Ectodermal cell (in vitro differentiated cells): Measurements from ENCODE around the gene CARHSP1.
"Not testable (repeated sequence)": the region's sequence is repeated elsewhere in the genome, so short reads cannot be mapped to it uniquely, and the experiment has no call there.

Source experiments
- H3K27ac ChIP-seq: 2 replicates; pipeline ENCODE4 v1.7.0; 2013; ENCODE audit warnings: mild to moderate bottlenecking, low read depth, low read length; ENCODE audit not compliant: insufficient read depth, poor library complexity, severe bottlenecking
- H3K27me3 ChIP-seq: 2 replicates; pipeline ENCODE4 v1.7.0; 2013; ENCODE audit warnings: mild to moderate bottlenecking, low read length; ENCODE audit not compliant: insufficient read depth, control insufficient read depth, poor library complexity, severe bottlenecking
- H3K36me3 ChIP-seq: one replicate; pipeline ENCODE4 v1.7.0; 2013; ENCODE audit warnings: low read length; ENCODE audit not compliant: control insufficient read depth, insufficient read depth
- H3K4me1 ChIP-seq: one replicate; pipeline ENCODE4 v1.7.0; 2013; ENCODE audit warnings: low read length; ENCODE audit not compliant: control insufficient read depth, insufficient read depth
- H3K4me3 ChIP-seq: 2 replicates; pipeline ENCODE4 v1.7.0; 2013; ENCODE audit warnings: low read depth, low read length, control low read depth; ENCODE audit not compliant: insufficient read depth
- H3K9me3 ChIP-seq: 2 replicates; pipeline ENCODE4 v1.7.0; 2013; ENCODE audit warnings: mild to moderate bottlenecking, low read length, moderate library complexity; ENCODE audit not compliant: control insufficient read depth
- WGBS, 2 experiments: methylation state at CpG; one replicate each; pipeline ENCODE4 v1.1.7; 2013; ENCODE audit warnings: missing lambda C conversion rate in 2 of 2; 5-methylcytosine and 5-hydroxymethylcytosine counted together

The CARHSP1 gene

DNA sequence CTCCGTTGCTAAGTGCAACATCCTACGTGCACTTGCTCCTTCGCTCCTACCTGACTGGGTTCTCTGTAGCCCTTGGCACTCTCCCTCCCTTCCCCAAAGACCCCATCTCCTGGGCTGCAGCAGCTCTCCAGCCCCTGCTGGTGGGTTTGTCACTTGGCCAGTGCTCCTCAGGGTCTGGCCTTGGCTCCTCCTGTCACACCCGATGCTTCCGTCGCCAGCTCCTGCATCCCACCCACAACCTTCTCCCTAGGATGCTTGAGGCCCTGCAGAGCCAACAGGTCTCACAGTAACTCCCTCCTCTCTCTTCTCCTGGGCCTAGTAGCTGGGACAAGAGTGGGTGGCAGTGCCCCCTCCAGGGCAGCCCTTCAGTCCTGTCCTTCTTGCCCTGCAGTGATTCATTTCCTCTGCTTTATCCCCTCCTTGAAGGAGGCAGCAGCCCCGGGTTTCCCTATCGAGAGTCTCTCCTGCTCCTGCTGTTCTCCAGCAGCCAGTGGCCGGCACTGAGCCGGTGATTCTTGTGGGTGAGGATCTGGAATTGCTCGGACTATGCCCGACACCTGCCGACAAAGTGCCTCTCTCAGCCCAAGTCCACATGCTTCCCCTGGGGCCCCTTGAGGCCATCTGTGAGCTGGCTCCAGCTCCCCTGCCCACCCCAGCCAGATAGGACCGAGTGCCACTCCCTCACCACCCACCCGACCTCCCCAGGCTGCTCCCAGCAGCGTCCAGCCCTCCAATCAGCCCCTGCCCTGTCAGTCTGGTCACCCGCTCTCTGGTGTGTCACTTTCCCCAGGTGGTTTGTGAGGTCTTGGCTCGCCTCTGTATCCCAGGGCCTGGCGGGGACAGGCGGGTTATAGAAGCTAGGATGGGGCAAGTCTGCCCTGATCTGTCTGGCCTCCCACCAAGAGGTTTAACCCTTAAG lies 17.1 kb upstream of the CARHSP1 start:
- peaks cover 16% of the 10 kb centered on the region for H3K4me1 ChIP-seq
- 40 to 41% methylated on average over 20 of the region's 20 CpGs for WGBS, 2 experiments

DNA sequence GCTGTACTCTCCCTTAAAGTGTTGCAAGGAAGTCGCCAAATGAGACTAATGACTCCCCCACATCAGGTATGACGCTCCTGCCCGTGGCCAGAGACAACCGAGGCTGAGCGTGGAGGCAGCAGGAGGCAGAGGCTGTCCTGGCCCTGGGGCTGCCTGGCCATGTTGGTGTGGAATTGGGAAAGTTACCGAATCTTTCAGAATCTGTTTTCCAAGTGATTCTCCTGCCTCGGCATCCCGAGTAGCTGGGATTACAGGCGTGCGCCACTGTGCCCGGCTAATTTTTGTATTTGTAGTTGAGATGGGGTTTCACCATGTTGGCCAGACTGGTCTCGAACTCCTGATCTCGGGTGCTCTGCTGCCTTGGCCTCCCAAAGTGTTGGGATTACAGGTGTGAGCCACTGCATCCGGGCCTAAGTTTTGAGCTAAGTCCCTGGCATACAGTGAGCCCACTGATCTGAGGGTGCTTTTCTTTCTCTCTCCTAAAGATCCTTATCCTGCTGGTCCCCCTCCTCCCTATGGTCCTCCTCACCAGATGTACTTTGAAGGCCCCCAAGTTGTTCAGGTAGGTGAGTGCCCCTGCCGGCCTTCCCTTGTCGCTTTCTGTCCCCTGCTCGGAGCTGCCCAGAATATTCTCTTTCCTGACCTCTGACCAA lies 14.0 kb upstream of the CARHSP1 start:
- Histone ChIP-seq H3K4me1 (peaks cover 16% of the 10 kb centered on the region), H3K4me3 (no peak overlapping the region), H3K27me3 (no peaks in the 10 kb centered on the region), H3K27ac (no peak overlapping the region), H3K9me3 (no peaks in the 10 kb centered on the region), H3K36me3 (no peaks in the 10 kb centered on the region)
- 91 to 96% methylated on average over 17 of the region's 17 CpGs for WGBS, 2 experiments

More for the DNA sequence above, 17.1 kb upstream of the CARHSP1 start:
- Histone ChIP-seq H3K27ac (no peak overlapping the region), H3K4me3 (no peak overlapping the region), H3K36me3 (peaks cover 7% of the 10 kb centered on the region), H3K9me3 (no peaks in the 10 kb centered on the region), H3K27me3 (no peaks in the 10 kb centered on the region)

DNA sequence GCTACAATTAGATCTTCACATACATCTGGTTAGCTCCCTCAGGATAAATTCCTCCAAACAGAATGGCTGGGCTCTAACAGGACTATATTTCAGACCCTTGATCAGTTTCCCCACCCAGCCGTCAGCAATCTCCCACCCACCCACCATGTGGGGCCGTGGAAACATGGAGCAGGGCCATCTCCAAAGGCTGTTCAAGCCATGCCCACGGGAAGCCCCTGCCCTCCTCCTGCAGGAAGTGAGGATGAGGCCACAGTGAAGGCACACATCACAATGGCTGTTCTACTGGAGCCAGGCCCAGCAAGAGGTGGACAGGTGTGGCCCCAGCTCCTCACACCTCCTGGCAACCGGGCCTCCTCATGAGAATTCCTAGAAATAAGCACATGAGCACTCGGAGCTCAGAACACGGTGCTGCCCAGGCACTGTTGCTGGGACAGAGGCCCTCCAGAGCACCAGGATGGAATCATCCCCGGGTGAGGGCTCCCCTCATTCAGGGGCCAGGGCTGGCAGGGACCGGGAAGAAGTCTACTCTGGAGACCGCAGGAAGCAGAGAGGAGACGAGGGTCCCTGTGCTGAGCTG lies 13.3 kb upstream of the CARHSP1 start, which contains the start of gene LITAFD:
LITAFD (plus strand) TSS at position 311 of the 577 bp plus-strand sequence. CDS start 2,005 bp downstream, outside the sequence.
- peaks cover 16% of the 10 kb centered on the region for H3K4me1 ChIP-seq
- no peak within 1 kb of the TSS for H3K4me3 ChIP-seq
- WGBS, 2 experiments: 85 to 86% methylated on average over 10 of the region's 10 CpGs
- H3K9me3 ChIP-seq: no peaks in the 10 kb centered on the region
- H3K36me3 ChIP-seq: no peaks in the 10 kb centered on the region
- H3K27ac ChIP-seq: no peak within 1 kb of the TSS
- H3K27me3 ChIP-seq: no peaks in the 10 kb centered on the region

DNA sequence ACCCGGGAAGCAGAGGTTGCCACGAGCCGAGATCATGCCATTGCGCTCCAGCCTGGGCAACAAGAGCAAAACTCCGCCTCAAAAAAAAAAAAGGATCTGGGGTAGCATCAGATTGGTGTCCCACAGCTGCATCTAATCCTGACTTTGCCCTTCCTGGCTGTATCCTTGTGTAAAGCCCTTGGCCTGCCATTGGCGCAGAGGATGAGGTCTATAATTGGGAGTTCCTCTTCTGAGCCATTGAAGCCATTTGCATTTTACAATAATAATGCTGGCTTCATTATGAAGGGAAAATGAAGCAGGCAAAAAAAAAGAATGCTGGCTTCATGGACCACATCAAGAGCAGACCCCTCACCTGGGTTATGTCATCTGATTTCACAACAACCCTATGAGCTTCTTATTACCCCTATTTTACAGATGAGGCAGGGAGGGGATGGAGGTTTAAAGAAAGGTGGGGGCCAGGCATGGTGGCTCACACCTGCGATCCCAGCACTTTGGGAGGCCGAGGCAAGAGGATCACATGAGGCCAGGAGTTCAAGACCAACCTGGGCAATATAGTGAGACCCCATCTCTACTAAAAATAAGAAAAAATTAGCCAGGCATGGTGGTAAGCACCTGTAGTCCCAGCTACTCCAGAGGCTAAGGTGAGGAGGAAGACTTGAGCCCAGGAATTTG lies 12.2 kb upstream of the CARHSP1 start:
- H3K27ac ChIP-seq: no peak overlapping the region
- WGBS, 2 experiments: 94 to 95% methylated on average over 8 of the region's 8 CpGs

DNA sequence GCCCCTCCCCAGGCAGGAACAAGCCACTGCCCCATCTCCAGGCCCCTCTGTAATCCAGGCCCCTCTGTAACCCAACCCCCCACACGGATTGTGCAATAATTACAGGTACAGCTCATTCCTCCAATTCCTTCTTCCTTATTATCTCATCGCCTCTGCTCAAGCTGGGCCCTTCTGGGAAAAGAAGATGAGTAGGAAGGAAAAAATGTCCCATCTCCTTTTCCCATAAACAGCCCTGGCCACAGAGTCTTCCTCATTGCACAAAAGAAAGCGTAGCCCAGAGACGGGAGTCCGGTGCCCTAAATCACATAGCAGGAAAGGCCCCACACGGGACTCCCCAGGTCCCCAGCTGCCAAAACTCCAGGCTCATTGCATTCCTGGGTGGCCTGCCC lies 9.7 kb upstream of the CARHSP1 start:
- no peaks in the 10 kb centered on the region for H3K9me3 ChIP-seq
- no peak overlapping the region for H3K4me3 ChIP-seq
- H3K27ac ChIP-seq: no peak overlapping the region
- no peaks in the 10 kb centered on the region for H3K36me3 ChIP-seq
- no peaks in the 10 kb centered on the region for H3K4me1 ChIP-seq
- 73 to 80% methylated on average over 6 of the region's 6 CpGs for WGBS, 2 experiments
- no peaks in the 10 kb centered on the region for H3K27me3 ChIP-seq

More for the DNA sequence above, 12.2 kb upstream of the CARHSP1 start:
- Histone ChIP-seq H3K4me1 (peaks cover 7% of the 10 kb centered on the region), H3K36me3 (no peaks in the 10 kb centered on the region), H3K4me3 (no peak overlapping the region), H3K9me3 (no peaks in the 10 kb centered on the region), H3K27me3 (no peaks in the 10 kb centered on the region)

DNA sequence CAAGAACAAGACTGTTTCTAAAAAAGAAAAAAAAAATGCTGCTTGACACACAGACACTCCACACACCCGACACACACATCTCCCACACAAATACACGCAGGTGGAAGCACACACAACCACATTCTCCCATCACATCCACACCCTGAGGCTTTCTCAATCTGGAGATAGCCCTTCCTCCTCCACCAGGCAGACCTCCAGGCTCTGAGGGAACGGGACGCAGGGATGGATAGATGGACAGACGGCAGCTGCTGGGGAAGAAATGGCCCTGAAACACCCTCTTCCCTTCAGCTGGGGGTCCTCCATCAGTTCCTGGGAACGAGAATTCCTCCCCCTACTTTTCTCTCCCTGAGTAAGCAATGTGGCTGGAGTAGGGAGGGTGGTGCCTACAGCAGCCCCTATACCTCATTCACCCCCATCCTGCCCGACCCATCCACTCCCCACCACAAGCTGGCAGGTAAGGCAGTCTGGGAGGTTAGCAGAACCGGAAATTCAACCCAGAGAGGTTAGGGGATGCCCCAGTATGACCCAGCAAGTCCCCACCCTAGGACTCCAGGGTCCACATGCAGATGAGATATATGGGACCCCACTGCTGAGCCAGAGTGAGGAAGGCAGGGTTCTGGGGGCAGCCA lies 9.2 kb upstream of the CARHSP1 start:
- WGBS, 2 experiments: 85 to 90% methylated on average over 7 to 8 of the region's 8 CpGs
- Histone ChIP-seq H3K27me3 (no peaks in the 10 kb centered on the region), H3K27ac (no peak overlapping the region), H3K36me3 (no peaks in the 10 kb centered on the region), H3K4me3 (no peak overlapping the region), H3K4me1 (no peaks in the 10 kb centered on the region), H3K9me3 (no peaks in the 10 kb centered on the region)

DNA sequence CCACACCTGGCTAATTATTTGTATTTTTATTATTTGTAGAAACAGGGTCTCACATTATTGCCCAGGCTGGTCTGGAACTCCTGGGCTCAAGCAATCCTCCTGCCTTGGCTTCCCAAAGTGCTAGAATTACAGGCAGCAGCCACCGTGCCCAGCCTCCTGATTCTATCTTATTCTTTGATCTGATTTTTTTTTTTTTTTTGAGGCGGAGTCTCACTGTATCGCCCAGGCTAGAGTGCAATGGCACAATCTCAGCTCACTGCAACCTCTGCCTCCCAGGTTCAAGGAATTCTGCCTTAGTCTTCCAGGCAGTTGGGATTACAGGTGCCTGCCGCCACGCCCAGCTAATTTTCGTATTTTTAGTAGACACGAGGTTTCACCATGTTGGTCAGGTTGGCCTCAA lies 6.5 kb upstream of the CARHSP1 start:
- H3K36me3 ChIP-seq, H3K4me1 ChIP-seq: not testable (repeated sequence)
- WGBS, 2 experiments: 80 to 81% methylated on average over 7 of the region's 7 CpGs

DNA sequence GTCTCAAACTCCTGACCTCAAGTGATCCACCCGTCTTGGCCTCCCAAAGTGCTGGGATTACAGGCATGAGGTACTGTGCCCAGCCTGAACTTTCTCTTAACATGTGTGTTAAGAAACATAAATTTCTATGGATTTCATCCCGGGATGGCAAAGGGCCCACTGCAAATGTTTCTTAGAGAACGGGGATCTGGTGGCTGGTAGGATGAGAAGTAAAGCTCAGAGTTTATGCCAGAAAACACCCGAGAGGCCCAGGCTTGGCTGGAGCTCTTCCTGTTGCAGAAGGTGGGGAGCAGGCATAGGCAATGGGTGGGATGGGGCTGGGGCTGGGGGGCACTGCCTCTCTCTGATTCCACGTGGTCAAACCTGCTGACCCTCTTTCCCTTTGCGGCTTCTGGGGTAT lies 5.6 kb upstream of the CARHSP1 start:
- 90 to 92% methylated on average over 6 of the region's 6 CpGs for WGBS, 2 experiments
- no peak overlapping the region for H3K27ac ChIP-seq
- H3K36me3 ChIP-seq: no peaks in the 10 kb centered on the region
- peaks cover 3% of the 10 kb centered on the region for H3K4me1 ChIP-seq
- no peaks in the 10 kb centered on the region for H3K27me3 ChIP-seq
- H3K4me3 ChIP-seq: no peak overlapping the region
- no peaks in the 10 kb centered on the region for H3K9me3 ChIP-seq

More for the DNA sequence above, 6.5 kb upstream of the CARHSP1 start:
- not testable (repeated sequence) for H3K27ac ChIP-seq, H3K9me3 ChIP-seq, H3K4me3 ChIP-seq, H3K27me3 ChIP-seq

DNA sequence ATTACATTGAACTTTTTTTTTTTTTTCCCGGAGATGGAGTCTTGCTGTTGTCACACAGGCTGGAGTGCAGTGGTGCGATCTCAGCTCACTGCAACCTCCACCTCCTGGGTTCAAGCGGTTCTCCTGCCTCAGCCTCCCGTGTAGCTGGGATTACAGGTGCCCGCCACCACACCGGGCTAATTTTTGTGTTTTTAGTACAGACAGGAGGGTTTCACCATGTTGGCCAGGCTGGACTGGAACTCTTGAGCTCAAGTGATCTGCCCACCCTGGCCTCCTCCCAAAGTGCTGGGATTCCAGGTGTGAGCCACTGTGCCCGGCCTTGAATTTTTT lies 5.0 kb upstream of the CARHSP1 start:
- H3K4me3 ChIP-seq, H3K27ac ChIP-seq, H3K27me3 ChIP-seq, H3K36me3 ChIP-seq, H3K4me1 ChIP-seq, H3K9me3 ChIP-seq: not testable (repeated sequence)
- 94% methylated on average over 7 of the region's 7 CpGs for WGBS, 2 experiments
